ENCODE results near the gene CCDC157.

CCDC157 gene

DNA sequence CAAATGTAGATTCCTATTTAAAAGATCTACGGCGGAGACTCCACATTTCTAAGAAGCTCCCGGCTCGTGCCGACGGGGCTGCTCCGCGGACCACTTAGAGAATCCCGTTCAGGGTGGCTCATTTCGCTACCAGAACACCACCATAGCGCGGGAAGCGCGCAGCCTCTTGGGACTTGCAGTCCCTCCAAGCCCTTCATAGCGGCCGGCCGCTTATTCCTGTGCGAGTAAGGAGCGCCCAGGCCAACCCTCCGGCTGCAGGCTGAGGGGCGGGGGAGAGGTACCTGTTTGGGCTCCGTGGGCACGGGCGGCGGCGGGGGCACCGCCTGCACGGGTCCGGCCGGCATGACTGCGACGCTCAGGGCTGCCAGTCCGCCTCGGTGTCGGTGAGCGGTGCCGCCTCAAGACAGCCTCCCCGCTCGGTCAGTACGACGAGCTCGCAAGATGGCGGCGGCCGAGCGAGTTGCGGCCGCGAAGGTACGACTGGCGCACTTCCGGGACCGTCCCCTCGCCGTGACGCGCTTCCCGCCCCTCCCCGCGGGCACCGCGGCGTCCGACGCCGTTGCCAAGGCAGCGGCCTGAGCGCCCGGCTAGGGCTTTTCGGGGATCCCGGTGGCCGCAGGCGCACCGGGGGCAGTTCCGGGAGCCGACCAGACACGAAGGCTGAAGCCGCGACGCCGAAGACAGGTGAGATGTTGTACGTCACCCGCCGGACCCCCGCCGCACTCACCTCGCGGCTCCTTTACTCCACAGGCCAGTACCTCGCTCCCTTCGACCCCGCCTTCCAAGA is at the start of gene CCDC157, which contains the start of gene SF3A1:
TSS of gene CCDC157 (plus strand) at position 559 of the 787 bp plus-strand sequence. CDS start 8,994 bp downstream, outside the sequence.
TSS of gene SF3A1 (minus strand) at position 446 of the 787 bp plus-strand sequence. CDS start at position 344, 102 bp downstream.
- peak; percentile 88 for DNase-seq (ENCODE audit: low spot score)

DNA sequence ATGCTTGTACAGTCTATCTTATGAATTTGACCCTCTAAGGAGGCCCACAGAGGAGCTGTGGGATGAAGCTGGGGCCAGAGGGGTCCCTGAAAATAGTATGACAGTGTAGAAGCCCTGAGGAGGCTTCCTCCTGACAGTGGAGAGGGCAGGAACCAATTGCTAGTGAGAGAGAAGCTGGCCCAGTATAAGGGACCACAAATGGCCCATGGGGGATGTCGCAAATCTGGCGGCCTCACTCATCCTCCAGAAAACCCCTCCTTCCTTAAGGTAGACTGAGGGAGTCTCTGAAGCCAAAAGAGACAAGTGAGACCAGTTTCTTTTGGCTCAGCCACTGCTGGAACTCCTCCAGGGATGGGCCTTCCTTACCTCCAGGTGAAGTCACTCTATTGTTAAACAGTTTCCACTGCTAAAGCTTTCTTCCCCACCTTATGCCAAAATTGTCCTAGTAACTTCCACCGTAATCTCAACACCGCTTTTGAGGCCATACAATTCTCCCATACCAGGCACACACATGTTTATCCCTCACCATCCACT is 49.7 kb upstream of the CCDC157 start:
- DNase-seq (ENCODE audit: low spot score), result no peak

DNA sequence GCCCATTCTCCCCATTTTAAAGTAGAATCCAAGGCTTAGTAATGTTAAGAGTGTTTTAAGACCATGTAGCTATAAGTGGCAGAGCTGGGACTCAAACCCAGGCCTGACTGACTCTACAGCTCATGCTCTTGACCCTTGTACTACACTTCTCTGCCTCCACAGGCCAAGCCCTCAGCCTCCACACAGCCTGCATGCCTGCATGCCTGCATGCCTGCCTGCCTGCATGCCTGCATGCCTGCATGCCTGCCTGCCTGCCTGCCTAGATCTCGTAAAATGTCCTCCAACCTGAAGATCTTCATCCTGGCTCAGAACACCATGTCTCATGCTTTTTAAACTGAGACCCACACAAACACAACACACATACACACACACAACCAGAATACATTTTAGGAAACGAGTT is 48.7 kb upstream of the CCDC157 start:
- DNase-seq (ENCODE audit: low spot score), result no peak

- no peak for DNase-seq (ENCODE audit: low spot score)
Measured at GRCh38 chr22:30308518-30309230, 48.1 kb upstream of the CCDC157 start.

DNA sequence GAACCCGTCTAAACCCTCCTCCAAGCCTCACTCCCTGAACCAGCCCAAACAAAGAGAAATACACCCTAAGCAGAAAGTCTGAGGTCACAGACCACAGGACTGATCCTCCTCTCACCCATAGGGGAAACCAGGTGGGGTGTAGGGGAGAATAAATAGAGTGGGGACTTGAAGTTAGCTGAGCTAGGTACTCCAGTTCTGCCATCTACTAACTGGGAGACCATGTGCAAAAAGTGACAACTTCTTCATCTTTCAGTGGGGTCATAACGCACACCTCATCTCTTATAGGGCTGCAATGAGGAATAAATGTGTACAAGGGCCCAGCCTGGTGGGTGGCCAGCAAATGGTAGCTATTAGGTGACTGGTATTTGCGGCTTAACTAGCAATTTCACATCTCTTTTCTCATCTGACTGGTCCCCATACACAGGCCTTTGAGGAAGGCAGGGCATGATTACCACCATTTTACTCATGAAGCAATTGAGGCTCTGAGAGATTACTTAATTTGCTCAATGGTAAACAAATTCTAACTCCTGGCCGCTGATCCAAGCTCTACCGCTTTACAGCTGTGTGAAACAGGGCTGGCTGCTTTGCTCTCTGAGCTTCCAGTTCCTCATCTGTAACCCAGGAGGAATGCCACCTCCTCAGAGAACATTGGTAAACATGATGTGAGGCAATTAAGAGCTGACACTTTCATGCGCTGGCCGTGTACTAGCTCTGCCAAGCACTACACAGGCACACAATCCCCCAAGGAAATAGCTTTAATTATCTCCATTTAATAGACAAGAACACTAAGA is 46.7 kb upstream of the CCDC157 start:
- DNase-seq (ENCODE audit: low spot score), result no peak

- DNase-seq (ENCODE audit: low spot score), result no peak
Measured at GRCh38 chr22:30310881-30311771, 45.7 kb upstream of the CCDC157 start.

GRCh38 chr22:30312053-30312452 is 44.8 kb upstream of the CCDC157 start:
- no peak for DNase-seq (ENCODE audit: low spot score)

DNA sequence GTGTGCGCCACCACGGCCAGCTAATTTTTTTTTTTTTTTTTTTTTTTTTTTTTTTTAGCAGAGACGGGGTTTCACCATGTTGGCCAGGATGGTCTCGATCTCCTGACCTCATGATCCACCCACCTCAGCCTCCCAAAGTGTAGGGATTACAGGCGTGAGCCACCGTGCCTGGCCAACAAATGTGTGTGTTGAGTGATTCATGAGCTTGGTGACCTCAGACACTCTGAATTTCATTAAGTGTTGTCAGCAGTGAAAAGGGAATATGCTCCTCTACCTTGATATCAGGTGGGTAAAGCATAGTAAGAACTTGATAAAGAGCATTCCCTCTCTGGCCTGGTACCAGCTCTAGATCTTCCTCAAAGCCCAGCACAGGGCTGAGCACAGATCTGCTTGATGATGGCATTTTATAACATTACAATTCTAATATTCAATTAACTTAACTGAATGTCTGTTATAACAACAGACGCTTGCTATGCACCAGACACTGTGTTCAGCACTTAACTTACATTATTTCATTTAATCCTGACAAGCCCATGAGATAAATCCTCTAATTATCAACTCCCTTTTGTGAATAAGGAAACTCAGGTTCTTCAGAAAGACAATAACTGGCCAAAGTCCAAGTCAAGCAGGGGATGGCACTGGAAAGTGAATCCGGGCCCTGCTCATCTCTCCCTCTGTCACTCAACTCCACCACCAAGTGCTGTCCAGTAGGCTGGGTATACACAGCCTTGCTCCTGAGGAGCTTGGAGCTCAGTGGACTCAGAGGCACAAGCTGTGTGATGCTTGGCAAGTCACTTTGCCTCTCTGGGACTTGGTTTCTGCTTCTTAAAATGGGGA is 43.1 kb upstream of the CCDC157 start:
- DNase-seq (ENCODE audit: low spot score), result no peak

- DNase-seq (ENCODE audit: low spot score), result no peak
Measured at GRCh38 chr22:30314915-30315314, 41.9 kb upstream of the CCDC157 start.

DNA sequence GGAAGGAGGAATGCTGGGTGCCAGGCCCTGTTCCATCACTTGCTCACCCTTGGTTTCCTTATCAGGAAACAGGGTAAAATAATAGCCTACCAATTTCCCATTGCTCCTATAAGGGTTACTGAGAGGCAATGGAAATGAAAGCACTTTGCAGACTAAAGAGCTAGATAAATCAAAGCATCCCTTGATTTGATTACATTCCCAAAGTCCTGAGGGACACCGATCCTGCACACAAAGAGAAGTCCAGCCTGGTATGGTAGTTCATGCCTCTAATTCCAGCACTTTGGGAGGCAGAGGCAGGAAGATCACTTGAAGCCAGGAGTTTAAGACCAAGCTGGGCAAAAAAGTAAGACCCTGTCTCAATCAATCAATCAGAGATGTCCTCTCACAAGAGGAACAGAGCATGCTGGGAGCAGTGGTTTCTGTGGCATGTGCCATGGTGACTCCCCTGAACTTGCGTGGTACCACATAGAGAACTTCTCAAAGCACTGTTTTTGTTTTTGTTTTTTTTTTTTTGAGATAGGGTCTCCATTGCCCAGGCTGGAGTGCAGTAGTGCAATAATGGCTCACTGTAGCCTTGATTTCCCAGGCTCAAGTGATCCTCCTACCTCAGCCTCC is 40.7 kb upstream of the CCDC157 start:
- no peak for DNase-seq (ENCODE audit: low spot score)

GRCh38 chr22:30317778-30318177 is 39.0 kb upstream of the CCDC157 start:
- no peak for DNase-seq (ENCODE audit: low spot score)

- no peak for DNase-seq (ENCODE audit: low spot score)
Measured at GRCh38 chr22:30318799-30319419, 37.9 kb upstream of the CCDC157 start.

- DNase-seq (ENCODE audit: low spot score), result no peak
Measured at GRCh38 chr22:30320021-30320556, 36.7 kb upstream of the CCDC157 start.

DNA sequence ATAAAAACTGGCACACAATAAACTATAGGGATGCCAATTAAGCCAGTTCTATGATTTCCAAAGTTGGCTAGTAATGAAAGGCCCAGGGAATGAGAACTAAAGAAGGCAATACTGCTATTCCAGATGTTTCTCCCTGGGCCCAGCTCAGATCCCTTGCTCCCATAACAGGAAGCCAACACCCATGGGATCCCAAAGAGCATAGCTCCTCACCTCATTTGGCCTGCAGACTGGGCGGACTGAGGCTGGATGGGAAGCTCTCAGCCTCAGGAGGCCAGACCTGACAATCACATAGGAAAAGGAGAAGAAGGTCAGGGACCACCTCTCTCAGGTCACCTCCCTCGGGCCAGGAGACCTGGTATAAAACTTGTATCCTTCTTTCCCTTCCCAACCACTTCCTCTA is 35.3 kb upstream of the CCDC157 start:
- no peak for DNase-seq (ENCODE audit: low spot score)

DNA sequence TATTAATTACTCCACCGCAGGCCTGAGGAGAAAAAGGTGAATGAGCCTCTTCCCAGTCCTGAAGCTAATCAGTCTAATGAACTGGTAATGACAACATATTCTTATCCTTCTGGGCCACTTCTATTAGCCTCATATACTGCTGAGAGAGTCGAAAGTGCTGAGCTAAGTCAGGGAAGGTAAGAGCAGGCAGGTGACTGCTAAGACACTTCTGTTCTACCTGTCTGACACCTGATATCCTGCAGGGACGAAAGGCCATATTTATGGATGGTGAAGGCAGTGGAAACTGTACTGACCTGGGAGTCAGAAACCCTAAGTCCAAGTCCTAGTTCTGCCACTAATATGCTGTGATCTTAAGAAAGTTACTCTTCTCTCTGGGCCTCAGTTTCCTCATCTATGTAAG is 33.6 kb upstream of the CCDC157 start:
- no peak for DNase-seq (ENCODE audit: low spot score)

DNA sequence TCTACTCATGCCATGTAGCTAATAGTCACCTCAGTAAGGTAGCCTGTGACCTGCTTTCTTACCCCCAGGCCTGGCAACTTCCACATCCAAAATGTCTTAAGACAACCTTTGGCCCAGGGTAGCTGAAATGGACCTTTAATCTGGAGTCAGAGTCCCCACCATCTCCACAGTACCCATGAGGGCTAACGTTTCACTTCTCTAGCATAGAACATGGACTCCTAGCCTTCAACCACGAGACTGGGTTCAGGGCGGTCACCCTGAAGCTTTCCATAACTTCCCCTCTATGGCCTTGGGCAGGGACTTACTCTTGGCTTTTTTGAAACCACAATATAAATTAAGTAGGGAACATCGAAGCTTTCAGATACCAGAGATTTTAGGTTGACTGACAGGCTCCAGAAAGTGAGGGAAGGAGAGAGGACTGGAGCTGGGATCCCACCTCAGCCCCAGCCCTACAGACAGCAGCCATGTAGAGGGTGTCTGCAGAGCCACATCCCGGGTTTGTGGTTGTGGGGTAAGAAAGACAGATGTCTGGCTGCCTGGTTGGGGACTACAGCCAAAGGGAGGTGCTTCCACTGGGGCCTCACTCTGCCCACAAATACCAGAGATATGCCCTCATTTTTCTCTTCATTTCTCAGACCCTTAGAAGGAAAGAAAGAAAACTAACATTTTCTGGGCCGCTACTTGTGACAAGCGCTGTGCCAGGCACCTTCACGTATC is 32.6 kb upstream of the CCDC157 start:
- DNase-seq (ENCODE audit: low spot score), result no peak

DNA sequence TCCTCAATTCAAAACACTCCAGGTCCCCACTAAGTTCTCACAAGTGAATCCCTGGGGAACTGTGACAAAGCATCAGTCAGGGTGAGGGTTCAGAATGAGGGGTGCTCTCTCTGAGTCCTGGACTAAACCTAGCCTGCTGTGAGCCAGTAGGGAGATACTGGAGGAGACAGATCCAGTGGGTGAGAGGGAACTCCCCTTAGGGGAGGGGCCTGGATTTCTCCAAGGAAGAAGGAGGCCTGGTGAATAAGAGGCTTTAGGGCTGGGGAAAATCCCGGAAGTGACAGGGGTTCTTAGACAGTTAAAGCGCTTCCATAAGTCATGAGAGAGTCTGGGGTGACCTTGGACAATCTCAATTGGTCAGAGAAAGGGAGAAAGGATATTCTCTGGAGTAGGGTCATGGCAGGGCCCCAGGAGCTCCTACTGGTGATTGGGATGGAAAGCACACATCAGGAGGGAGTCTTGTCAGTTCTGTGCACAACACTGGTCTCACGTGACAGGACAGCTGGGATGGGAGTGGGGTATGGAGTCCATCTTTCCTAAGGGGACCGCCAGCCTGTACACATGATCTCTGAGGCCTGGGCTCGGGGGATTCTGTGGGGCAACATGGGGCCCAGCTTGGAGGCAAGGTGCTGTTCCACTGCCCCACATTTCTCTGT is 31.6 kb upstream of the CCDC157 start:
- DNase-seq (ENCODE audit: low spot score), result no peak

DNA sequence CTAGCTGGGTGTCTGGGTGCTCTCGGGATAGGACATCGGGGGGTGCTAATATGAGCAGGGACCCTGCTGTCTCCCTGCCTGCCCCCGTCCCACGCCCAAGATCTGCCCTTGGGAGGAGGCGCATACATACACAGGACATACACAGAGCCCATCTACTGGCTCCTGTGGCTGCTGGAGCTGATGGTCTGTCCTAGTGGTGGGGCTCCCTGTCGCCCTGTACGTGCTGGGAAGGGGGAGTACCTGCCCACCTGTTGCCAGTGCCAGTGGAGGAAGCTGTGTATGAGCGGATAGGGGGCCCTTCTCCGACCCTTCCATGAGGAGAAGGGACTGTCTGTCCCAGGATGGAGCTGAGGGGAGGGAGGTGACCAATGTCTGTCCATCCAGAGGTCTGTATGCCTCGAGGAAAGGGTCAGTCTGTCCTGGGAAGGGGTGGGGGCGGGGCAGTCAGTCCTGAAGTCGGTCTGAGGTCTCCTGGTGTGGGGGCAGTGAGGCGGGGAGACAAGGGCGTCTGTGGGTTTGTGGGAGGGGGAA is 31.0 kb upstream of the CCDC157 start:
- no peak for DNase-seq (ENCODE audit: low spot score)

Measured in globus pallidus (tissue), 1 donor.